ENCODE measurements around the gene FLYWCH1.

DNA sequence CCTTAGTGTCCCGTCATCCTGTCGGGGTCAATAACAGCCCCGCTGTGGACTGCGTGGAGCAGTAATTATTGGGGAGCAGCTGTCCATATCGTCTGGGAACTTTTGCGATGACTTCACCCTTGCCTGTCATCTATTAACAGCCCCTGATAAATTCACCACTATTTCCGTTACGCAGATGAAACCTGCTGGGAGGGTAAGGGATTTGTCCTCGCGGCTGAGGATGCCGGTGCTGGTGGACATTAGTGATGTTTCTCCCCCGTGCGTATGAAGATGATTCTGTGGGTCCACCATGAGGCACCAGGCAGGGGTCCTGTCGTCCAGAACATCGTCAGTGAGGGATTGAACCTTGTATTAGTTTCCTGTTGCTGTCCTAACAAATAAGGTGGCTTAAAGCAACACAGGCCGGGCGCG lies 27.7 kb upstream of the FLYWCH1 start:
- TF ChIP-seq, protein P1, sequence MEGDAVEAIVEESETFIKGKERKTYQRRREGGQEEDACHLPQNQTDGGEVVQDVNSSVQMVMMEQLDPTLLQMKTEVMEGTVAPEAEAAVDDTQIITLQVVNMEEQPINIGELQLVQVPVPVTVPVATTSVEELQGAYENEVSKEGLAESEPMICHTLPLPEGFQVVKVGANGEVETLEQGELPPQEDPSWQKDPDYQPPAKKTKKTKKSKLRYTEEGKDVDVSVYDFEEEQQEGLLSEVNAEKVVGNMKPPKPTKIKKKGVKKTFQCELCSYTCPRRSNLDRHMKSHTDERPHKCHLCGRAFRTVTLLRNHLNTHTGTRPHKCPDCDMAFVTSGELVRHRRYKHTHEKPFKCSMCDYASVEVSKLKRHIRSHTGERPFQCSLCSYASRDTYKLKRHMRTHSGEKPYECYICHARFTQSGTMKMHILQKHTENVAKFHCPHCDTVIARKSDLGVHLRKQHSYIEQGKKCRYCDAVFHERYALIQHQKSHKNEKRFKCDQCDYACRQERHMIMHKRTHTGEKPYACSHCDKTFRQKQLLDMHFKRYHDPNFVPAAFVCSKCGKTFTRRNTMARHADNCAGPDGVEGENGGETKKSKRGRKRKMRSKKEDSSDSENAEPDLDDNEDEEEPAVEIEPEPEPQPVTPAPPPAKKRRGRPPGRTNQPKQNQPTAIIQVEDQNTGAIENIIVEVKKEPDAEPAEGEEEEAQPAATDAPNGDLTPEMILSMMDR (IDR thresholded peaks at IDR 0.05; ENCODE audit: extremely low read depth in 1 of 2, insufficient read depth in 1 of 2, low read depth in 1 of 2, low read length in 2 of 2) = no peak
- TF ChIP-seq JUN (IDR thresholded peaks at IDR 0.05; ENCODE audit: borderline replicate concordance, insufficient read depth, insufficient read length, low read depth) (no peak), EZH2 (IDR thresholded peaks at IDR 0.05; ENCODE audit: borderline replicate concordance, low read depth, low read length, severe bottlenecking) (no peak), POLR2A (IDR thresholded peaks at IDR 0.05; ENCODE audit: low read depth, low read length) (no peak), POLR2AphosphoS5 (IDR thresholded peaks at IDR 0.05; ENCODE audit: insufficient read depth, low read depth, low read length) (no peak), MYC (IDR thresholded peaks at IDR 0.05; ENCODE audit: low read depth, low read length) (no peak), FOS (IDR thresholded peaks at IDR 0.05; ENCODE audit: borderline replicate concordance, insufficient read depth, low read length) (no peak), GATA2 (IDR thresholded peaks at IDR 0.05; ENCODE audit: insufficient read depth, insufficient read length, low read depth, low read length) (no peak)
- TF ChIP-seq, protein P2, sequence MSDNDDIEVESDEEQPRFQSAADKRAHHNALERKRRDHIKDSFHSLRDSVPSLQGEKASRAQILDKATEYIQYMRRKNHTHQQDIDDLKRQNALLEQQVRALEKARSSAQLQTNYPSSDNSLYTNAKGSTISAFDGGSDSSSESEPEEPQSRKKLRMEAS (IDR thresholded peaks at IDR 0.05; ENCODE audit: insufficient read depth, insufficient read length) = no peak

All from endothelial cell of umbilical vein (primary cell).